COLO829 (cell line): ENCODE data around the gene SAMD11.

Experiments
- DNase-seq: peaks from one replicate; pipeline ENCODE4 v3.0.0; 2012; ENCODE audit warnings: low spot score

The SAMD11 gene

GRCh38 chr1:993379-993995, 69.8 kb downstream of the SAMD11 start:
- DNase-seq = no peak
